NCI-H187 (cell line): Measurements from ENCODE around the gene TRIM37.

Experiments used
- DNase-seq, 2 experiments: peaks; one replicate each; lab custom pipeline; 2025; lab: John Stamatoyannopoulos, UW

TRIM37 gene

GRCh38 chr17:58932956-58933355 lies 173.7 kb downstream of the TRIM37 start:
- no peak for DNase-seq
